NCI-H82 treated with DMSO at 0.1 percent for 48 hours (cell line): Measurements from ENCODE around the gene SIVA1.
"Not testable (repeated sequence)": the region's sequence is repeated elsewhere in the genome, so short reads cannot be mapped to it uniquely, and the experiment has no call there.

Experiments used
- DNase-seq: peaks from one replicate; lab custom pipeline; 2025; ENCODE audit not compliant: unreplicated experiment; lab: John Stamatoyannopoulos, UW

The SIVA1 gene

DNA sequence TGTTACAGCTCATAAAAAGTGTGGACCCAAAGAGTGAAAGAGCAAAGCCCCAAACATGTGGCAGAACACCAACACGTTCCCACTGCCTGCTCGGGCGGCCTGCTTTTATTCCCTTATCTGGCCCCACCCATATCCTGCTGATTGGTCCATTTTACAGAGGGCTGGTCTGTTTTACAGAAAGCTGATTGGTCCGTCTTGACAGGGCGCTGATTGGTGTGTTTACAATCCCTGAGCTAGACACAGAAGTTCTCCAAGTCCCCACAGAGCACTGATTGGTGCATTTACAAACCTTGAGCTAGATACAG lies 2.2 kb upstream of the SIVA1 start:
- not testable (repeated sequence) for DNase-seq

DNA sequence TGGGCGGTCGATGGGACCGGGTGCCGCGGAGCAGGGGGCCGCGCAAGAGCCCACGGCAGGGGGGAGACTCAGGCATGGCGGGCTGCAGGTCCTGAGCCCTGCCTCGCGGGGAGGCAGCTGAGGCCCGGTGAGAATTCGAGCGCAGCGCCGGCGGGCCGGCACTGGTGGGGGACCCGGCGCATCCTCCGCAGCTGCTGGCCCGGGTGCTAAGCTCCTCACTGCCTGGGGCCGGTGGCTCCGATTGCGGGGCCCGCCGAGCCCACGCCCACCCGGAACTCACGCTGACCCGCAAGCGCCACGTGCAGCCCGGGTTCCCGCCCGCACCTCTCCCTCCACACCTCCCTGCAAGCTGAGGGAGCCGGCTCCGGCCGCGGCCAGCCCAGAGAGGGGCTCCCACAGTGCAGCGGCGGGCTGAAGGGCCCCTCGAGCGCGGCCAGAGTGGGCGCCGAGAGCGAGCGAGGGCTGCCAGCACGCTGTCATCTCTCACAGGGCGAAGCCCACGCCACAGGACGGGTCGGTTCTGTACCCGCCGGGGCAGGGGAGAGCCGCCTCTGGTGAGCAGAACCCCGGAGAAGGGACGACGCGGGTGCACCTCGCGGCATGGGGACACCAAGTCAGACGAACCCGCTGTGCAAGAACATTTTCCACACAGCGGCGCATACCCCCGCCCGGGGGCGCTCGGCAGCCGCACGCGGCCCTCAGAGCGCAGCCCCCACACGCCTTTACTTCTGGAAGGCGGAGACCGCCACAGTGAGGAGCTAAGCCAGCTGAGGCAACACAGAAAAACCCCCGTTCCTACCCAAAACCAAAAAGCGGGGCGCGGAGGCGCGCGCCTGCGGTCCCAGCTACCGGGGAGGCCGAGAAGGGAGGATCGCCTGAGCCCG lies 1.2 kb upstream of the SIVA1 start:
- DNase-seq = no peak

DNA sequence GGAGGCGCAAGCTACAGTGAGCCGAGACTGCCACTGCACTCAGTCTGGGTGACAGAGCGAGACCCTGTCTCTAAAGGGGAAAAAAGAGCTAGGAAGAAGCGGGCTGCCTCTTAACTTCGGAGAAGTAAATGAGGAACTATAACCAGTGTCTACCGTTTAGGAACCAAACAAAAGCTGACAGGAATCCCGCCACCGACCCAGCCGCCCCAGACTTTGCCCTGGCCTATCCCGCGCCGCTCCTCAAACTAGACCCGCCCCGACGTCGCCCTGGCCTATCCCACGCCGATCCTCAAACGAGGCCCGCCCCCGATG lies 568 bp upstream of the SIVA1 start:
- no peak for DNase-seq

DNA sequence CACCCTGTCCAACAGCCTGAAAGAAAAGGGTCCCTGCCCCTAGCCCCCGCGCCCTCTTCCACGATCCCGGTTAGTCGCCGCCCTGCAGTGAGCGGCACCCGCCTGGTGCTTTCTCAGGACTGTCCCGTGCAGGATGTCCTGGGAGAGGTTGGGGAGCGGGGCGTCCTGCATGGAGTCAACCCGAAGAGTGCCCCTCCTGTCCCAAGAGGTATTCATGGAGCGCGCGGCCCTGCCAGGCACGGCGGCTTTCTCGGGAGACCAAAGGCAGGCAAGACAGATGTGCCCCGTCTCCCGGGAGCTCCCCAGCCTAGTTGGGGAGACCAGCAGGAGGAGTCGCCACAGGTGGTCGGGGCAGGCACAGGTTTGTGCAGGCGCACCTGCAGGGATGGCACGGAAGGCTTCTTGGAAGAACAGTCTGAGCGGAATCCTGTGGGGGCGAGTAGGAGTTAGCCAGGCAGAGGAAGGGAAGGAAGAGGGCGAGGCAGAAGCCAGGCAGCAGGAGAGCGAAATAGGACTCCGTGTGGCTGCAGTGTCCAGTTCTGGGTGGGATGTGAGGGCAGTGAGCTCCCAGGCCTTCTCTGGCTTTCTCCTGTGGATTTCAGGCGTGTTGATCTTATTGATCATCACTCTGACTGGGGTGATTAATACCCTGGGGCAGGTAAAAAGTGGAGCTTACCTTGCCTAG lies 723 bp downstream of the SIVA1 start:
- DNase-seq = no peak

DNA sequence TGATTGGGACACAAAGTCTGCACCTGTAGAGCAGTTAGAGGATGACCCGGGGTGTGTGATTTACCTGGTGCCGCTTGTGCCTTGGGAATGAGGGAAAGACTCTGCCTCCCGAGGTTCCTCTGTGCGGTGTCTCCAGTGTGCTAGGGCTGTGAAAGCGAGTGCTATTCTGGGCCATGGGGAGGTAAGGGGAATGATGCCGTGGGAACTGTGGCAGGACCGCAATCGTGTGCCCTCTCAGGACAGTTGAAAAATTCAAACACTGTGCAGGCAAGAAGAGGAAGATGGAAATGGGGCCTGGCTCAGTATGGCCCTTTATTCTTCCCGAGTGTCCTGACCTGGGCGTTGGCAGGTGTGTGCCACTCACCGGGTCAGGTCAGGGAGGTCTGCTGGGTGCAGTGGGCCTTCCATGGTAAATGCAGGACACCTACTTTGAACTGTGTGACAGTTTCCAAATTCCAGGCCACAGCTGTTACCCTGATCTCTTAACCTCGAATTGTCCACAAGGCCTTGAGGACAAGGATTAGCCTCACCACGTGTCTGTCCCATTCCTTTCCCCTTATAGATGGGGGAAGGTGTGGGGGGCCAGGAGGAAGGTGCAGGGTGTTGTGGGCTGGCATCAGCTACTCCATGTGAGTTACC lies 1.4 kb downstream of the SIVA1 start:
- no peak for DNase-seq

DNA sequence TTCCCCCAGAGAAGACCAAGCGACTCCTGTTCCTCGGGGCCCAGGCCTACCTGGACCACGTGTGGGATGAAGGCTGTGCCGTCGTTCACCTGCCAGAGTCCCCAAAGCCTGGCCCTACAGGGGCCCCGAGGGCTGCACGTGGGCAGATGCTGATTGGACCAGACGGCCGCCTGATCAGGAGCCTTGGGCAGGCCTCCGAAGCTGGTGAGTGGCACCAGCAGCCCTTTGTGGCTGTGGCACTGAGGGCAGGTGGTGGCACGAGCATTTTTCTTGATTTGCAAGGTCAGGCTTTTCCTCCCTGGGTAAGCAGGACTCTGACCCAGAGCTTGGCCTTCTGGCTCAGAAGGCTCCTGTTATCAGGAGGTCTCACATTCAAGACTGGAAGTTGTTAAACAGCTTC lies 2.7 kb downstream of the SIVA1 start:
- DNase-seq = no peak

DNA sequence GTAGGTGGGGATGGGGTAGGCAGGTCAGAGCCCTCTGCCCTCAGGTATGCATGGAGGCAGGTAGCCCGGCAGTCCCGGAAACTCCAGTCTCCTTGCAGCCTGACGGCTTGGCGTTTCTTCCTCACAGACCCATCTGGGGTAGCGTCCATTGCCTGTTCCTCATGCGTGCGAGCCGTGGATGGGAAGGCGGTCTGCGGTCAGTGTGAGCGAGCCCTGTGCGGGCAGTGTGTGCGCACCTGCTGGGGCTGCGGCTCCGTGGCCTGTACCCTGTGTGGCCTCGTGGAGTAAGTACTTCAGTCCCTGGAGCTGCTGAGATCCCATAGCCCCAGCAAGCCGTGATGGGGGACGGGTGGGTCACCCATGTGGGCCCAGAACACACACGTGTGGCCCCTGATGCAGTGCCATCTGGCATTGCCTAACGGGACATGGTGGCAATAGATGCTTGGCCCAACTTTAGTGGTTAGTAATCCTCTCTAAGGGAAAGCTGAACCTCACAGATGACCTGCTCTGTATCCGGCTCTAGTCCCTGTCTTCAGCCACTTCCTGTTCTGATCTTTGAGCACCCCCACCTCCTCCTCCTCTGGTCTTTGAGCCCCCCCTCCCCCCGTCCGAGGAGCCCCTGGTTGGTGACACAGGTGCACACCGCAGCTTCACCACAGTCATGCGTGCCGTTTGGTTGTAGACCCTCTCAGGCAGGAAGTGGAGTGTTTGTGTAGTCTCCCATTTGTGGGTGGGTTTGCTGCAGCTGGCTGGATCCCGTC lies 3.7 kb downstream of the SIVA1 start:
- DNase-seq = no peak

DNA sequence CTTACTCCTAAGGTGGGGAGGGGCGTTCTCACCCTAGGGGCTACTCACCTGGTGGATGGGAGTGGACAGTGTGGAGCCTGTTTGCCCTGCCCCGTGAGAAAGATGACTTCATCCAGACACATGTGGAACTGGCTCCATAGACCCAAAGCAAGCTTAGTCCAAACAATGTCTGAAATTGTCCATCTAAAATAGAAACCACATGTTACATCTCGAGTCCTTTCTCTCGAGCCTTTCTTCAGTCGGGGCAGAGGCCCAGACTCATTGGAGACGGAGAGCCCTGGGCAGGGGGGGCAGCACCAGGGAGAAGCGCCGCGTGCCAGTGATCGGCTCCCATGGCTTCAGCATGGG lies 4.3 kb downstream of the SIVA1 start:
- no peak for DNase-seq

DNA sequence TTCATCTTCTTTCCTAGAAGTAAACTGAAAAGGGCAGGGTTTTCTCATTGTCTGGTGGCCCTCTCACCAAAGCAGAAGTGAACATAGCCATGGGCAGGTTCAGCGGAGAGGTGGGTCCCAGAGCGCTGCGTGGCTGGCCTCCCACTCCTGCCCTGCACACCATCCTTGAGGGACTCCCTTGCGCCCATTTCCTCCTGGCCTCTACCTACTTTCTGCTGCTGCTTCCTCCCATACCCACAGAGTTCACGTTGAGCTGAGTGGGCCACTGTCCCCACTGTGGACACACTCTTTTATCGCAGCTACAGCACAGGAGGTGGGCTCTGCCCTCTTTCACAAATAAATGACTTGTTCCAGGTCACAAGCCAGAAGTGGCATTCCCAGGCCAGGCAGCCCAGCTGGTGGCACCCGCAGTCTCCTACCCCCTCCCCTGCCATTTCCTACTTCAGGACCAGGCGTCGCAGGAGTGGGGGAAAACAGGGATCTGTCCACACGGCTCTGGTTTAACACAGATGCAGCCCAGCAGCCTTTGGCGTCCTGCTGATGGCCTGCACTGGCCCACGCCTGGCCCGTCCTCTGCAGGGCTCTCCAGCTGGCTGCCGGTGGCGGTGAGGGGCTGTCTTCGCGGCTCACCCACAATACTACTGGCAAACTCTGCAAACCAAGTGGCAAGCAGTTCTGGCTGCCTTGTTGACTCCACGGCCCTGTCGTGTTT lies 4.9 kb downstream of the SIVA1 start:
- DNase-seq = no peak

DNA sequence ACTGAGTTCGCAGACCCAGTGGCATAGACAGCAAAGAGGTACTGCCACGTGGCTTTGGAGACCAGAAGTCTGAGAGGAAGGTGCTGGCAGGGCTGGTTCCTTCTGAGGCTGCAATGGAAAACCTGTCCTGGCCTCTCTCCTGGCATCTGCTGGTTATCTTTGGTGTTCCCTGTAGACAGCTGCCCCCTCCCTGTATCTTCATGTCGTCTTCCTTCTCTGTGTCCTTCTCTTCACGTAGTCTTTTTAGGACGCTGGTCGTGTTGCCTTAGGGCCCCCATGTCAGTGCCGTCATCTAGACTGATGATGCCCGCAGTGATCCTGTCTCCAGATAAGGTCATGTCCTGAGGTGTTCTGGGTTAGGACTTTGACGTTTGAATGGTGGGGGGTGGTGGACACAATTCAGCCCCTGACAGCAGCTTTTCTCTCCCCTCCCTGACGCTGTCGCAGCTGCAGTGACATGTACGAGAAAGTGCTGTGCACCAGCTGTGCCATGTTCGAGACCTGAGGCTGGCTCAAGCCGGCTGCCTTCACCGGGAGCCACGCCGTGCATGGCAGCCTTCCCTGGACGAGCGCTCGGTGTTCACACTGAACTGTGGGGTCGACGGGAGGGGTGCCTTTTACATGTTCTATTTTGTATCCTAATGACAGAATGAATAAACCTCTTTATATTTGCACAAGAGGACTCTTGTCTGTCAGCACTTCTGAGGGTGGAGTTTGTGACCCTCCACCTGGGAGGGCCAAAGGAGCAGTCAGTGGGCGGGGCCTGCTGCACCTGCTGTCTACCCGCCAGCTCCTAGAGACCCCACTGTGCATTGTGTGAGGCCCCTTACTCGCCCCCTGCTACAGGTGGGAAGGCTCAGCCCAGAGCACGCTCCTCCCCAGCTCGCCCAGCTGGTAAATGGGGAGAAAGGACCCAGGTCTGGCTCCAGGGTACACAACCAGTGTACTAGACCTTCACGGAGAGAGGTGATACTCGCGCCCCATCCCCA lies 6.3 kb downstream of the SIVA1 start:
- DNase-seq = no peak

DNA sequence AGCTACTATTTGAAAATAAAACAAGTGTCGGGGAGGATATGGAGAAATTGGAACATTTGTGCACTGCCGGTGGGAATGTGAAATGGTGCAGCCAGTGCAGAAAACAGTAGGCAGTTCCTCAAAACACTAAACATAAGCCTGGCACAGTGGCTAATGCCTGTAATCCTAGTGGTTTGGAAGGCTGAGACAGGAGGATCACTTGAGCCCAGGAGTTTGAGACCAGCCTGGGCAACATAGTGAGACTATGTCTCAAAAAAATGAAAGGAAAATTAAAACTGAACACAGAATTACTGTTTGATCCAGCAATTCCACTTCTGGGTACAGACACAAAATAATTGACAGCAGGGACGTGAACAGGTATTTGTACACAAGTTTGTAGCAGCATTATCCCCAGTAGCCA lies 12.6 kb downstream of the SIVA1 start:
- no peak for DNase-seq

DNA sequence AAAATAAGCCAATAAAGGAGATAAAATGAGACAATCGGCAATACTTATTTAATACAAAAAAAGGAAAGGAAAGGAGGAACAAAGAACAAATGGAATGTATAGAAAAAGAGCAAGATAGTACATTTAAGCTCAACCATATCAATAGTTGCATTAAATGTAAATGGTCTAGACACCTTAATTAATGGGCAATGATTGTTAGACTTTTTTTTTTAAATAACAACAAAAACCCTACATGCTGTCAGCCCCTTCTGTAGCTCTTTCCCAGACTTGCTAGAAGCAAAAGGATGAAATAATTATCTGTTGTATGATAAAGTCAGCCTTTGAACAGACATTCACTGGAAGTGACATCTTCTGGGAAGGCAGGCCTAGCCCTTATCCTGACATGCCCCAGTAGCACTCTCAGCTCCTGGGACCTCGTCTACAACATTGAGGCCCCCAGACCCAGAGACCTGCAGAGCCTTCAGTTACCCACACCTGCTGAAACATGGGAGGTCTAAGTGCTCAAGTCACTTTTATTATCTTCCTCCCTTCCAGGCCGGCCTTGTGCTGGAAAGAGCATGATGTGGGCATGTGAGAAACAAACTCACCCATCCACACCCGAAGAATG lies 13.4 kb downstream of the SIVA1 start:
- DNase-seq = no peak

DNA sequence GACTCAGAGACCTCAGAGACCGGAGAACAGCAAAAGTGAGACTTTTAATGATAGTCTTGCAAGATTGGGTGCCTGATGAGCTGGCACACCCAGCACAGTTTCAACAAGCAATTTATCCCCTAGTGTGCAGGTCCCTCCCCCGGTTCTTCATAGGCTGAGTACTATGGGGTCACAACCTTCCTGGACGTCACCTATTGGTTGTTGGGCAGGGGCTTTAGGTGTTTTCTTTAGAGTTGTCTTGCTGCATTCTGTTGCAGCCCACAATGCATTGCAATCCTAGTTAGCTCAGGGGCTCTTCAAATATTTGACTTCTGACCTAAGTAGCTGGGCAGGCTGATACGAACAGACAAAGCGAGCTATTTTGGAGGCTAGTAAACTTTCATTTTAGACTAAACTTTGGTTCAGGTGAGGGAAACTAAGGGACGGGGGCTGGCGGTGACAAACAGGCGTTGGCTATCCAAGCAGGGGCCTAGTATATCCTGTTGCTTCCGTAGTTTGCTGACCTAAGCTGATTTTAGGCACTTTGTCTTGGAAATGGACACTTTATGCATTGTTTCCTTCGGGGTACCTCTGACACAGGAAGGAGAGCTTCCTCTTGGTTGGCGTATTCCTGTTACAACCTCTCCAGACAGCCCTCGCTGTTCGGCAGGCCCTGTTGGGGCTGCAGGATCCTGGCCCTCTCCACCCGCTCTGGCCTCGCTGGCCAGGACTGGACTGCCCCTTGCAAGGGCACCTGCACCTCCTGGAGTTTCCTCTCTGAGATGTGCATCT lies 14.1 kb downstream of the SIVA1 start:
- DNase-seq = no peak

DNA sequence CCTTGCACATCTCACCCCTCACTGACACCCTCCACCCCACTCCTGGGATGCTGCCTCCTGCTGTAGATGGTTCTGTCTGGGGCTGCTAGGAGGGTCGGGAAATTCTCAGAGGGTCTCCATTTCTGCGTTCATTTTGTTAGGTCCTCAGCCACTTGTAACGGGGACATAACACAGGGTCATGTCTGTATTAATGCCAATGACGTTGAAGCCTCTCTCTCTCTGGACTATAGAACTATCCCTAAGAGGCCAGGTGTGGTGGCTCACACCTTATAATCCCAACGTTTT lies 14.6 kb downstream of the SIVA1 start:
- DNase-seq = no peak

DNA sequence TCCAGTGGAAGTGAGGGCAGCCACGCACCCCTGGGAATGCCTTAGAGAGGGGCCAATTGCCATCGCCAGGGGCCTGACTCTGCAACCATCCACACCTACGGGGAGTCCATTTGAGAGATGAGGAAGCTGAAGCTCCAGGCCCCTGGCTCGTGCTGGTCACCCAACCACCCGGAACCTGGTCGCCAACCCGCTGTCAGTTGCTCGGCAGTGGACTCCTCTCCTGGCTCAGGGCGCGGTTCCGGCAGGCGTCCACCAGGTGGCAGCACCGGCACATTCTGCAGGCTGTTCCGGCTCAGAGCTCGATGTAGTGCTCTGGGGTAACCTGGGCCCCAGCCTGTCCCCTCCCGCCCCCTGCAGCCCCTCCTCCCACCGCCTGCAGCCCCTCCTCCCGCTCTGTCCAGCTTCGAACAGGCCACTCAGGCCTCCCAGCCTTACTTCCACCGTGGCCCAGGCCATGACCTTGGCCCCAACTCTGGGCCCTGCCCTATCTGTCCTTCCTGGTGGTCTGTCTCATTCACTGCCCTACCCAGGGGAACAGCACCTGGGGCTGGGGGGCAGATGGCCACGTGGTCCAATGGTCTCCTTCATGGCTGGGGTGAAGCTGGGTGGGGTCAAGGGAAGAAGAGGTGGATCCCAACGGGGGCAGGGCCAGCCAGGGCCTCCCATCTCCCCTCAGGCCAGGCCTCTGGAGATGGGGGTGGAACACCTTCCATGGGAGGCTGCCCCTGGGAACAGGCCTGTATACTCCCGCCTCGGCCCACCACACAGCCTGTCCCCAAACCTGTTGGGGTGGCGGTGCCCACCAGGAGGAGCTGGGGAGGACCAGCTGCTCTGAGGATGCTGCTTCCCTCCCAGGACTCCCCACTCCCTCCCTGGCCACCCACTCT lies 15.7 kb downstream of the SIVA1 start:
- peak; percentile 23 for DNase-seq

DNA sequence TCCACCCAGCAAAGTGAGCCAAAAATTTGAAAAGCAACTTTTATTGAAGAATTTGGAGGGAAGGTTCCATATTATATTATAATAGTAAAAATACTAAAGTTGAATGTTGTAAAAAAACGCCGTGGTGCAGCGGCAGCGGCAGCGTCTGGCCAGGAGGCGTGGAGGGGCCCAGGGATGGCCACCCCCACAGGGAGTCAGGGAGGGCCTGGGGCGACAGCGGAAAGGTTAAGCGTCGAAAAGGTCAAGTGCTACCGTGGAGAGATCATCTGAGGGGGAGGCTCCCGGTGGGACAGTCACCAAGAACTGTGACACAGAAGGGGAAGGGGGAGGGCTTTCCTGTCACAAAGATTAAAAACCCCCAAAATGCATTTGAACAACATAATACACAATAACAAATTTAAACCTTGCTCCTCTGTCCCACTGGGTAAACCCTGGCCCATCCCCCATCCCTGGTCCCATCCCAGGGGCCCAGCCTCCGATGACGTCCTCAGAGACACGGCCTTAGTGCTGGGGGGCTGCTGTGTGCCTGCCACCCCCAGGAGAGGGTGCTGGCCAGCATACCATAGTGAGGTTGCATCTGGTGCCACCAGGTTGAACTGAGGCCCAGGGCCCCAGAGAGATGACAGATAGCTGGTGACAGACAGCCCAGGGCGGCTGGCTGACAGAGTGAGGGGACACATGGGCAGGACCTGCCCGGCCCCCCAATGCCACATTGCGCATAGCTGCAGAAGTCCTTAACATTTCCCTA lies 16.6 kb downstream of the SIVA1 start:
- no peak for DNase-seq

DNA sequence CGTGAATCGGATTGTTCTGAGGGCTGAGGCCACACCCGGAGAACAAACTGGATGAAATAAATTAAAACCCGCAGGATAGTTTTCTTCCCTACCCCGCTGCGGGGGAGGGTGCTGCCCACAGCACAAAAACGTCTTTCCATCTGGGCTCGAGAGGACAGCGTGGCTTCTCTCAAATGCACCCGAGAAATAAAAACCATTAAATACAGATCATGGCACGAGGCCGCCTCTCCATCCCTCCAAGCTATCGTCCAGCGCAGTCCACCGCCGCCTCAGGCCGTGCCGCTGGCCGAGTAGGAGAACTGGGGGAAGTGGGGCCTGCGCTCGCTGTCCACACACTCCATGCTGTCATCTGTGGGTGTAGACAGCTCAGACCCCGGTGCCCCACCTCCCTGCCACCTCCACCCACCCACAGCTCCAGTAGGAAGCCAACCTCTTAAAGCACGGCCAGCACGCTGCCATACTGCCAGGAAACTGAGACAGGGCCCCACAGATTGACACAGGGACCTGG lies 17.2 kb downstream of the SIVA1 start:
- no peak for DNase-seq
